ENCODE measurements around the gene AGAP3.

The AGAP3 gene

DNA sequence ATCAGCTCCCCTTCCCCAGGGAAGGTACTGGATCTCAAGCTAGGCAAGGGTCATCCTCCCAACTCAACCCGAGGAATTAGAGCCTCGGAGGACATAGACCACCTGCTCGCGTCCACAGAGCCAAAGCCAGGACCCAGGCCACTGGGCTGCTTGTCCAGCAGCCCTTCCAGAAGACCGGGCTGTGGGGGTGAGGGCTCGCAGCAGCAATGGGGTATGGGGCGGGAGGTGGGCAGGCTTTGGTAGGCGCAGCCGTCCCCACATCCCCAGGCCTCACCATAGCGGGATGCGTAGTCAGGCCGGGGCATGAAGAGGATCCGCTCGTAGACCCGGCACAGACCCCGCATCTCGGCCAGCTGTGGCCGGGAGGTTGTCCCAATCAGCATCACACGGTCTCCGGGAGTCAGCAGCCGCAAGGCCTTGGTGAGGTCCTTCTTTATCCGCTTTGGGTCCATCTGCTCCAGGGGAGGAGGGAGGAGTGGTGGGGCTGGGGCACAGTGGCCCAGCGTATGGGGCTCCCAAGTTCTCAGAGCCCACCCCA is 105.8 kb downstream of the AGAP3 start:
- DNase-seq = no peak

DNA sequence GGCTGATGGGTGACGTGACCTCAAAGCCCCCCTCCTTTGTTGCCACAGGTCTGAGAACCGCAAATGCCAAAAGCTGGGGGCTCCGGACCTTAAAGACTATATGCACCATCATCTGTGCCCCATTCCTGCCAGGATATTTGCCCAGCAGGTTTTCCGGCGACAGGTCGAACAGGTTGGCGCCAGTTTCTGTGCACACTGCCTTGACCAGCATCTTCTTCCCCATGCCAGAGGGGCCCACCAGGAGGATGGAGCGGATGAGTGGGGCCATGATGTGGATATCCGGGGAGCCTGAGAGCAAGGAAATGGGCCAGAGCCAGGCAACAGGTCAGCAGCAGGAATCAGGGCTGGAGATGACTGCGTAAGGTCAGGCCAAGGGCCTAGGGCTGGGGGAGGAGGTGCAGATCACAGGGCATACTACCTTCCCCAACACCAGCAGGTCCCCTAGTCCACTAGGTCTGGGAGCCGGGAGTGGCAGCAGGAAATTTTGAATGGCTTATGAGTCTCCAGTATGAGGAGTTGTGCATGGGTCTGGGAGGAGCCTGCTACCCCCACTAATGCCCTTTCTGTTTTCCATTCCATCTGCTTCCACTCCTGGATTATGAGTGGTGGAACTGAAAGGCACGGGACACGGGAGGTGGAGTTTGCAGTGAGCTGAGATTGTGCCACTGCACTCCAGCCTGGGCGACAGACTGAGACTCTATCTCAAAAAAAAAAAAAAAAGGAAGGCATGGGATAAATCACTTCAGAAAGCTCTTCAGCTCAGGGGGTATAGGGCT is 107.1 kb downstream of the AGAP3 start:
- no peak for DNase-seq
